Gastrocnemius medialis (tissue), 4 donors: ENCODE data around the gene TMCC2. TPM values are rescaled to one million over a fixed set of nuclear protein-coding genes. Genes with fewer than 3 reads are reported as not detected.

Experiments
- ATAC-seq, 2 donors: fragments of 150-250 bp; one replicate each; pipeline ENCODE4 v1.9.1; 2016
- DNase-seq, 2 donors: peaks; one replicate each; pipeline ENCODE4 v3.0.0-alpha.2; 2019
- H3K27ac ChIP-seq, 4 donors: fragments of 200-600 bp; sonication (generic); 1 replicate in 1 of 4; 2 replicates in 3 of 4; pipeline ENCODE4 v1.5.1; 2016 to 2018; ENCODE audit warnings: mild to moderate bottlenecking in 2 of 4, moderate library complexity in 1 of 4
- H3K27me3 ChIP-seq, 3 donors: fragments of 200-600 bp; sonication (generic) in 2 of 3; 1 replicate in 1 of 3; 2 replicates in 2 of 3; pipeline versions ENCODE4 v1.5.1 to v1.6.0; 2016 to 2019; ENCODE audit warnings: mild to moderate bottlenecking in 1 of 3, moderate library complexity in 1 of 3
- H3K36me3 ChIP-seq, 2 donors: fragments of 200-600 bp; sonication (generic) in 1 of 2; one replicate each; pipeline ENCODE4 v1.5.1; 2017 to 2018
- H3K4me1 ChIP-seq, 2 donors: fragments of 200-600 bp; sonication (generic) in 1 of 2; one replicate each; pipeline ENCODE4 v1.5.1; 2016 to 2017; ENCODE audit warnings: mild to moderate bottlenecking in 2 of 2
- H3K4me3 ChIP-seq, 4 donors: fragments of 200-600 bp; sonication (generic) in 3 of 4; 1 replicate in 1 of 4; 2 replicates in 3 of 4; pipeline ENCODE4 v1.5.1; 2016 to 2019; ENCODE audit warnings: mild to moderate bottlenecking in 2 of 4
- H3K9me3 ChIP-seq, 3 donors: fragments of 200-600 bp; sonication (generic) in 2 of 3; 1 replicate in 1 of 3; 2 replicates in 2 of 3; pipeline ENCODE4 v1.5.1; 2016 to 2019
- POLR2A ChIP-seq, 2 donors: fragments of 450-650 bp; IDR thresholded peaks; one replicate each; pipeline ENCODE4 v1.6.1; 2017; ENCODE audit warnings: antibody characterized with exemption in 2 of 2, mild to moderate bottlenecking in 2 of 2, moderate library complexity in 2 of 2
- in situ Hi-C, 4 donors: fragments of 200-750 bp; cut with MboI; loops; one replicate each; pipeline versions ENCODE4 v1.15.0 to v1.8.0; 2017; ENCODE audit warnings: low sequenced_read_pairs in 4 of 4
- intact Hi-C: fragments of 100-400 bp; cut with DNase I; formaldehyde crosslinking; loops from one replicate; pipeline ENCODE4 v1.15.1; 2023; ENCODE audit warnings: low total_unique reads
- total RNA-seq, 4 donors: library from RNA; depleted of rRNA; stranded (reverse); fragments of >200 nt; gene quantifications; one replicate each; pipeline versions ENCODE4 v1.1.0 to v1.2.3, GENCODE V29; 2016
- TF ChIP-seq, protein P1 (sequence below), 5 experiments: fragments of 450-650 bp in 3 of 5; fragments of 200-600 bp in 2 of 5; sonication (generic) in 2 of 5; IDR thresholded peaks in 4 of 5; conservative IDR thresholded peaks in 1 of 5; 1 replicate in 4 of 5; 2 replicates in 1 of 5; pipeline ENCODE4 v1.5.1; 2016 to 2019; ENCODE audit warnings: antibody characterized with exemption in 5 of 5, mild to moderate bottlenecking in 3 of 5, moderate library complexity in 3 of 5

TMCC2 gene
- total RNA-seq, 4 donors from 2014 or later = 1.1 to 7.6 (median 5.6) TPM

DNA sequence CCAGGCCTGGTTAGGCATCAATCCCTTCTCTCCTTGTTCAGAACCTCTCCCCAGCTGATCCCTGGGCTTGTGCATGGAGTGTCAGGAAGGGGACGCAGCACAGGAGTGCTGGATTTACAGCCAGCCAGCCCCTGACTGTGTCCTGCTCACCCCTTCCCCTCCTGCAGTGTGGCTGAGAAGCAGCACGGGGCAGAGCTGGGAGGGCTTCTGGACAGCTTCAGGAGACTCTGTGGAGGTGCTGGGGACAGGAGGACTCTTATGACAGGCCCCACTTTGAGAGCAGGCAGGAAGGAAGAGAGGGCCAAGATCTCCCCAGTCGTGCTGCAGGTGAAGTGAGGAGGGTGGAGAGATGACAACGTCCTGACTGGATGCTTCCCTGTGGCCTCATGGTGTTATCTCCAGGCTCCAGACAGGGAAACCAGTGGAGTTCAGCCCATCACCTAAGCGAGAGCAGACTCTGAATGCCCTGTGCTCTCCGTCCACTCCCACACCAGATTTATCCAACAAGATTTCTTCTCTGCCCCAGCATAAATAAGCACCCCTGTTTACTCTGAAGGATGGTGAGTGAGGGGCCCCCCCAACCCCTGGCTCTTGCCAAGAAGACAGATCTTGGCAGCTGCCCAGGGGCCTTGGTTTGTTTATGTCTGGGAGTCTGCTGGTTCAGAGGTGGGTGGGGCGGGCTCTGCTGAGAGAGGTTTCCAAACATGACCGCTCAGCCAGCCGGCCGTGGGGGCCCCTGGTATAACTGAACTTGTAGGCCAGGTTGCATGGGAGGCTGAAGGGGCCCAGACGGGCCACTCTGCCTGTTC is 21.3 kb downstream of the TMCC2 start:
- in situ Hi-C loops = no loop called here
- Histone ChIP-seq H3K4me3 (no peak overlapping the region), H3K4me1 (peaks cover 86 to 93% of the 10 kb centered on the region in 2 donors), H3K27me3 (no peaks in the 10 kb centered on the region), H3K36me3 (no peaks in the 10 kb centered on the region), H3K27ac (peak overlapping the region; percentile 86 to 92 (median 89)), H3K9me3 (no peaks in the 10 kb centered on the region)
- ATAC-seq (peak in 1 of 2 donors; percentile 7), DNase-seq (no peak)
- TF ChIP-seq, protein P1, sequence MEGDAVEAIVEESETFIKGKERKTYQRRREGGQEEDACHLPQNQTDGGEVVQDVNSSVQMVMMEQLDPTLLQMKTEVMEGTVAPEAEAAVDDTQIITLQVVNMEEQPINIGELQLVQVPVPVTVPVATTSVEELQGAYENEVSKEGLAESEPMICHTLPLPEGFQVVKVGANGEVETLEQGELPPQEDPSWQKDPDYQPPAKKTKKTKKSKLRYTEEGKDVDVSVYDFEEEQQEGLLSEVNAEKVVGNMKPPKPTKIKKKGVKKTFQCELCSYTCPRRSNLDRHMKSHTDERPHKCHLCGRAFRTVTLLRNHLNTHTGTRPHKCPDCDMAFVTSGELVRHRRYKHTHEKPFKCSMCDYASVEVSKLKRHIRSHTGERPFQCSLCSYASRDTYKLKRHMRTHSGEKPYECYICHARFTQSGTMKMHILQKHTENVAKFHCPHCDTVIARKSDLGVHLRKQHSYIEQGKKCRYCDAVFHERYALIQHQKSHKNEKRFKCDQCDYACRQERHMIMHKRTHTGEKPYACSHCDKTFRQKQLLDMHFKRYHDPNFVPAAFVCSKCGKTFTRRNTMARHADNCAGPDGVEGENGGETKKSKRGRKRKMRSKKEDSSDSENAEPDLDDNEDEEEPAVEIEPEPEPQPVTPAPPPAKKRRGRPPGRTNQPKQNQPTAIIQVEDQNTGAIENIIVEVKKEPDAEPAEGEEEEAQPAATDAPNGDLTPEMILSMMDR (IDR thresholded peaks at IDR 0.05 in 4 of 5, conservative IDR thresholded peaks at IDR 0.05 in 1 of 5) = no peak
- TF ChIP-seq POLR2A (IDR thresholded peaks at IDR 0.05) = no peak
- intact Hi-C loops = no loop called here

DNA sequence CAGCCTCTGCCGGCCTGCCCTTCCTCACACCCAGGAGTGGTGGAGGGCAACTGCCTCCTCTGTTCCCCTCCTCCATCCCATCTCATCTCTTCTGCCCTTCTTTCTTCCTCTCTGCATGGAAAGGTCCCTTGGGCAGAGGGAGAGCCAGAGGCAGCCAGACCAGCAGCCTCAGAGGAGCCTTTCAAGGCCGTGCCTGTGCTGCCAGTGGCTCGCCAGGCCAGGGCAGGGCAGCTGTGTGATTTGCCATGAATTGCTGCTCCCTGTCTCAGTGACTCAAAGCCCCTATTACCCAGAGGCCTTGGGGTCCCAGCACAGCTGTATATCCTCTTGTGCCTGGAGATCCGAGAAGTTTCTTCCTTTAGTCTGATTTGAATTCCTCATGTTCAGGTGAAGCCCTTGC is 21.9 kb downstream of the TMCC2 start:
- no peak for ATAC-seq
- intact Hi-C loops = loop anchor here (2.0 kb wide), 1 partner anchor 13 kb away; no protein-coding TSS in a partner anchor
- in situ Hi-C loops = loop anchor here (10.0 to 25.0 kb wide), 3 partner anchors 125 to 275 kb away; partner anchors contain the start of gene RBBP5 (in 1 of the 4)

GRCh38 chr1:205250699-205251098 is 23.0 kb downstream of the TMCC2 start:
- intact Hi-C loops (loop anchor here (1.0 to 2.0 kb wide), 2 partner anchors 14 to 21 kb away; no protein-coding TSS in a partner anchor), in situ Hi-C loops (loop anchor here (10.0 to 25.0 kb wide), 3 partner anchors 126 to 276 kb away; partner anchors contain the start of gene RBBP5 (in 1 of the 4))
- Histone ChIP-seq H3K27ac (peak overlapping the region; percentile 86 to 92 (median 89)), H3K9me3 (no peaks in the 10 kb centered on the region), H3K36me3 (no peaks in the 10 kb centered on the region), H3K27me3 (no peaks in the 10 kb centered on the region), H3K4me1 (peaks cover 80 to 83% of the 10 kb centered on the region in 2 donors), H3K4me3 (no peak overlapping the region)
- TF ChIP-seq, protein P1 (IDR thresholded peaks at IDR 0.05 in 4 of 5, conservative IDR thresholded peaks at IDR 0.05 in 1 of 5) = no peak
- no peak for TF ChIP-seq POLR2A (IDR thresholded peaks at IDR 0.05)
- ATAC-seq = peak in 1 of 2 donors; percentile 45
- peak in 1 of 2 donors; percentile 83 for DNase-seq

More for the DNA sequence above, 21.9 kb downstream of the TMCC2 start:
- DNase-seq = no peak
- Histone ChIP-seq H3K9me3 (no peaks in the 10 kb centered on the region), H3K4me1 (peaks cover 84 to 86% of the 10 kb centered on the region in 2 donors), H3K4me3 (no peak overlapping the region), H3K27me3 (no peaks in the 10 kb centered on the region), H3K36me3 (no peaks in the 10 kb centered on the region), H3K27ac (peak overlapping the region; percentile 86 to 92 (median 89))
- no peak for TF ChIP-seq POLR2A (IDR thresholded peaks at IDR 0.05)
- TF ChIP-seq, protein P1 (IDR thresholded peaks at IDR 0.05 in 4 of 5, conservative IDR thresholded peaks at IDR 0.05 in 1 of 5) = no peak

- peak overlapping the region; percentile 86 to 92 (median 89) for H3K27ac ChIP-seq
- H3K36me3 ChIP-seq = no peaks in the 10 kb centered on the region
- intact Hi-C loops (loop anchor here (1.0 to 2.0 kb wide), 2 partner anchors 15 to 22 kb away; no protein-coding TSS in a partner anchor), in situ Hi-C loops (loop anchor here (10.0 to 25.0 kb wide), 3 partner anchors 127 to 277 kb away; partner anchors contain the start of gene RBBP5 (in 1 of the 4))
- DNase-seq = peak; percentile 39 to 55
- H3K9me3 ChIP-seq = no peaks in the 10 kb centered on the region
- ATAC-seq = peak; percentile 31 to 35
- H3K4me1 ChIP-seq = peaks cover 75 to 84% of the 10 kb centered on the region in 2 donors
- TF ChIP-seq POLR2A (IDR thresholded peaks at IDR 0.05) = no peak
- TF ChIP-seq, protein P1 (IDR thresholded peaks at IDR 0.05 in 4 of 5, conservative IDR thresholded peaks at IDR 0.05 in 1 of 5) = no peak
- no peak overlapping the region for H3K4me3 ChIP-seq
- no peaks in the 10 kb centered on the region for H3K27me3 ChIP-seq
These were observed 23.8 kb downstream of the TMCC2 start for GRCh38 chr1:205251576-205251975.
